Neural crest cell (in vitro differentiated cells): Measurements from ENCODE around the gene FCHO2. TPM values are rescaled to one million over a fixed set of nuclear protein-coding genes. Genes with fewer than 3 reads are reported as not detected.

Experiments used
- DNase-seq: peaks from one replicate; pipeline ENCODE4 v3.0.0; 2021; ENCODE audit warnings: low read depth, mixed read lengths, low spot score
- H3K27ac Mint-ChIP-seq: one replicate; pipeline ENCODE4 v1.8.0; 2021; ENCODE audit warnings: mild to moderate bottlenecking, mixed read lengths; ENCODE audit not compliant: unreplicated experiment
- H3K27me3 Mint-ChIP-seq: 2 replicates; pipeline ENCODE4 v1.8.0; 2021; ENCODE audit warnings: low read depth, mild to moderate bottlenecking, mixed read lengths
- H3K36me3 Mint-ChIP-seq: 2 replicates; pipeline ENCODE4 v1.8.0; 2021; ENCODE audit warnings: low read depth, mild to moderate bottlenecking, mixed read lengths
- H3K4me1 Mint-ChIP-seq: 2 replicates; pipeline ENCODE4 v1.8.0; 2021; ENCODE audit warnings: mixed read lengths
- H3K4me3 Mint-ChIP-seq: one replicate; pipeline ENCODE4 v1.8.0; 2021; ENCODE audit warnings: mild to moderate bottlenecking, mixed read lengths
- H3K9me3 Mint-ChIP-seq: 2 replicates; pipeline ENCODE4 v1.8.0; 2021; ENCODE audit warnings: mixed read lengths
- total RNA-seq: library from RNA; stranded (reverse); gene quantifications from 2 replicates; pipeline ENCODE4 v1.2.1, GENCODE V29; 2021
- TF ChIP-seq, protein P1 (sequence below): fragments of 200-600 bp; sonication (generic); conservative IDR thresholded peaks from 2 replicates; pipeline ENCODE4 v1.5.0; 2021; ENCODE audit warnings: antibody characterized with exemption, mild to moderate bottlenecking

FCHO2 gene
- total RNA-seq, 1 donor from 2014 or later, result 11.1 TPM

DNA sequence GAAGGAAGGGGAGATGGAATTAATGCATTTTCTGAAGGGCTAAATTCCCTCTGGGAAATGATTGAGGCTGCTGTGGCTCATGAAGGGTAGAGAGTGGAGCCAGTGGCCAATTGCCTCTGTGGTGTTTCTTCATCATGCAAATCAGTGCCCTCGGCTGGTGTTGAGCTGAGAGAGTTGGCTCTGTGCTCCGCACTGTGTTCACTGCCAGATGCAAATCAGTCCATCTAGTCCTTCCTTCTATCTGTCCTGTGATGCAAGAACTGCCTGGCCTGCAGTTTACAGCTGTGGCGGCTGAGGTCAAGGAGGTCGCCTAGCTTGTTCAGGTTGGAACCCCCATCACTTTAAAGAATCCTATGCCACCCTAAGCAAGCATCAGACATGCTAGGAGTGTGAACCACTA is 170.5 kb downstream of the FCHO2 start:
- no peaks in the 10 kb centered on the region for H3K36me3 Mint-ChIP-seq
- peaks cover 56% of the 10 kb centered on the region for H3K27me3 Mint-ChIP-seq
- no peaks in the 10 kb centered on the region for H3K4me1 Mint-ChIP-seq
- TF ChIP-seq, protein P1, sequence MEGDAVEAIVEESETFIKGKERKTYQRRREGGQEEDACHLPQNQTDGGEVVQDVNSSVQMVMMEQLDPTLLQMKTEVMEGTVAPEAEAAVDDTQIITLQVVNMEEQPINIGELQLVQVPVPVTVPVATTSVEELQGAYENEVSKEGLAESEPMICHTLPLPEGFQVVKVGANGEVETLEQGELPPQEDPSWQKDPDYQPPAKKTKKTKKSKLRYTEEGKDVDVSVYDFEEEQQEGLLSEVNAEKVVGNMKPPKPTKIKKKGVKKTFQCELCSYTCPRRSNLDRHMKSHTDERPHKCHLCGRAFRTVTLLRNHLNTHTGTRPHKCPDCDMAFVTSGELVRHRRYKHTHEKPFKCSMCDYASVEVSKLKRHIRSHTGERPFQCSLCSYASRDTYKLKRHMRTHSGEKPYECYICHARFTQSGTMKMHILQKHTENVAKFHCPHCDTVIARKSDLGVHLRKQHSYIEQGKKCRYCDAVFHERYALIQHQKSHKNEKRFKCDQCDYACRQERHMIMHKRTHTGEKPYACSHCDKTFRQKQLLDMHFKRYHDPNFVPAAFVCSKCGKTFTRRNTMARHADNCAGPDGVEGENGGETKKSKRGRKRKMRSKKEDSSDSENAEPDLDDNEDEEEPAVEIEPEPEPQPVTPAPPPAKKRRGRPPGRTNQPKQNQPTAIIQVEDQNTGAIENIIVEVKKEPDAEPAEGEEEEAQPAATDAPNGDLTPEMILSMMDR, result no peak
- H3K9me3 Mint-ChIP-seq, result no peaks in the 10 kb centered on the region
- no peak for DNase-seq
- H3K4me3 Mint-ChIP-seq, result no peak overlapping the region
- H3K27ac Mint-ChIP-seq, result no peak overlapping the region

DNA sequence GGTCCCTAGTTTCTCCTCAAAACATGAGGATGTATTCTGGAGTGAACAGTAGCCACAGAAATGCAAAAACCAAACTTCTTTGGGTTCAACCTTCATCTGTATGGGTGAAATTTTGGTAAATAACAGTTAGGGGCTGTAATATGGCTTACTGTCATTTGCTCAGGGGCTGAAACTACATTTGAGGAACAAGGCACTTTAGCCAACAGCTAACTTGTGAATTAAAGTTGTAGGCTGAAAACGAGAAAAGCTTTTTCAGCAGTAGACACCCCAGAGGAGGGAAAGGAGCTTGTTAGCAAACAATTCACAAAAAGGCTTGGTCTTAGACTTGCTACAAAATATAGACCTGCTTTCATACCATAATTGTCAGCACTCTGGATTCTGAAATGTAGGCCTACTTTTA is 171.1 kb downstream of the FCHO2 start:
- no peak overlapping the region for H3K27ac Mint-ChIP-seq

DNA sequence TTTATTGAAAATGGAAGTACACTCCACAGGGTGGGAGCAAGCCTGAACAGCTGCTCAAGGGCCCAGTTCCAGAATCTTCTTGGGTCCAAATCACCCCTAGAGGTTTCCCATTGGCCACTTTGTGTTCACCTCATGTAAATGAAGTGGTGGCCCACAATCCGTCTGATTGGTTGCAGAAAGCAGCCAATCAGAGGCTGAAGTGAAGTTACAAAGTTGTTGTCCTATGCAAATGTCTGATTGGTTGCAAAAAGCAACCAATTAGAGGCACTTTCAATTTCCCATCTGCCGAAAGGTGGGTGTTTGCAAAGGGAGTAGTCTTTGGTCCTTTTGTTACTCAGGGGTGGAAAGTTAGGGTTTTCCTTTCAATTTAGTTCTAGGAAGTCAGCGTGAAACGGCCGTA is 173.3 kb downstream of the FCHO2 start:
- Mint-ChIP-seq H3K36me3 (no peaks in the 10 kb centered on the region), H3K27ac (no peak overlapping the region), H3K4me3 (no peak overlapping the region), H3K4me1 (no peaks in the 10 kb centered on the region), H3K27me3 (peaks cover 40% of the 10 kb centered on the region), H3K9me3 (no peaks in the 10 kb centered on the region)
- no peak for DNase-seq
- TF ChIP-seq, protein P1, result no peak

More for the DNA sequence above, 171.1 kb downstream of the FCHO2 start:
- H3K4me1 Mint-ChIP-seq, result no peaks in the 10 kb centered on the region
- TF ChIP-seq, protein P1, result no peak
- no peaks in the 10 kb centered on the region for H3K9me3 Mint-ChIP-seq
- no peak overlapping the region for H3K4me3 Mint-ChIP-seq
- H3K36me3 Mint-ChIP-seq, result no peaks in the 10 kb centered on the region
- peaks cover 53% of the 10 kb centered on the region for H3K27me3 Mint-ChIP-seq
- DNase-seq, result no peak

DNA sequence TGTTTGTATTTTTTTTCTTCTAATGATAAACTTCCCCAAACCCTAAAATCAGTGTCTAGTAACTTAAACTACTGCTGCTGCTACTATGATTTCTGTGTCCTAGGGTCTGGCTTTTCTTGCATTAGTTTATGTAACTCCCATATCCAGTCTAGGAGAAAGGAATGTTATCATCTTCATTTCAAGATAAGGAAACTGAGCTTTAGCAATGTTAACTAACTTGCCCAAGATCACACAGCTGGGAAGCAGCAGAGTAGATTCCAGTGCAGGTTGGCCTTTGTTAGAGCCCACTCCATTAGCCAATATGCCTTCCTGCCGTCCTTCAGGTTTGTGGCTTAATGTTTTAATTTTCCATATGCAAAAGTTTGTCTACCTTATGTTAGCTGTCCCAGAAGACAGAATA is 175.0 kb downstream of the FCHO2 start:
- Mint-ChIP-seq H3K4me3 (no peak overlapping the region), H3K27me3 (peaks cover 27% of the 10 kb centered on the region), H3K9me3 (no peaks in the 10 kb centered on the region), H3K4me1 (no peaks in the 10 kb centered on the region), H3K27ac (no peak overlapping the region), H3K36me3 (no peaks in the 10 kb centered on the region)
- TF ChIP-seq, protein P1, result no peak
- DNase-seq, result no peak

DNA sequence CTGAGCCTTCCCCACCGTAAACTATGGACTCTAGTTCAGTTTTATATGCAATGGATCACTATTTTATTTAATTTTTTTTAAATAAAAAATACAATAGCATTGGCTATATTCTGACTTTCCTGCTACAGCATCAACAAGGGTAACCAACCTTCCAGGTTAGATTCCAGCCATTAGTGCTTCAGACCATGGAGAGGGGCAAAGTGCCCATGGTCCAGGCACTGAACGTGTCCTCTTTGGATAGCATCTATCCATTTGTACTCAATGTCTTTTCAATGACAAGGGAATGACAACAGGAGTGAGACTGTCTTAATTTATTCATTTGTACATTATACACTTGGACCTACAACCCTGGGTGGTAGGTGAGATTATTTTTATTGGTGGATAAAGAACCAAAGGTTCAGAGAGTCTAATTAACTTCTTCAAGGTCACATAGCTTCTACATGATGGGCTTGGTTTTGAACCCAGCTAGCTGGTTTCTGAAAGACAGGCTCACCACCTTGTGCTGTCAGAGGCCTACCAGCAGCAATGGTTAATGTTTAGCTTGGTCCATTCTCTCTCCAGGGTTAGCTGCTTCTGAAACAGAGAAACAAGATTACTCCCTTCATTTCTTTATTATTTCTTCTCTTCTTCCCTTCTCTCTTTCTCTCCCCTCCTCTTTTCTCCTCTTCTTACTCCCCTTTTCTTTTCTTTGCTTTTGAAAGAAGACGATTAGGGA is 176.0 kb downstream of the FCHO2 start:
- H3K9me3 Mint-ChIP-seq, result no peaks in the 10 kb centered on the region
- no peak overlapping the region for H3K4me3 Mint-ChIP-seq
- DNase-seq, result no peak
- peaks cover 20% of the 10 kb centered on the region for H3K27me3 Mint-ChIP-seq
- TF ChIP-seq, protein P1, result no peak
- no peak overlapping the region for H3K27ac Mint-ChIP-seq
- H3K4me1 Mint-ChIP-seq, result no peaks in the 10 kb centered on the region
- H3K36me3 Mint-ChIP-seq, result no peaks in the 10 kb centered on the region
